Activated CD8-positive, alpha-beta T cell treated with anti-CD3 and anti-CD28 coated beads for 36 hours (primary cell): ENCODE data around the gene TBATA. TPM values are rescaled to one million over a fixed set of nuclear protein-coding genes. Genes with fewer than 3 reads are reported as not detected.
"Not testable (repeated sequence)": the region's sequence is repeated elsewhere in the genome, so short reads cannot be mapped to it uniquely, and the experiment has no call there.

ENCODE experiments used
- ATAC-seq: fragments of 200-7000 bp; cut with Tn5 transposase; one replicate; pipeline ENCODE4 v1.10.0; 2021; ENCODE audit warnings: mild to moderate bottlenecking, moderate library complexity
- CTCF ChIA-PET: fragments of 350-600 bp; sonication (Branson Sonifier 250); formaldehyde crosslinking; loops from one replicate; lab custom pipeline; 2021; ENCODE audit warnings: antibody characterized with exemption; lab: Charles Lee
- POLR2A ChIA-PET: fragments of 350-600 bp; sonication (Branson Sonifier 250); formaldehyde crosslinking; loops from one replicate; lab custom pipeline; 2021; ENCODE audit warnings: antibody characterized with exemption; lab: Charles Lee
- DNase-seq: peaks from one replicate; pipeline ENCODE4 v3.0.0-alpha.2; 2020
- H3K27ac Mint-ChIP-seq: one replicate; pipeline ENCODE4 v1.8.0; 2021; ENCODE audit warnings: mild to moderate bottlenecking, mixed read lengths
- H3K27me3 Mint-ChIP-seq: one replicate; pipeline ENCODE4 v1.8.0; 2021; ENCODE audit warnings: mixed read lengths
- H3K36me3 Mint-ChIP-seq: one replicate; pipeline ENCODE4 v1.8.0; 2021; ENCODE audit warnings: low read depth, mixed read lengths
- H3K4me1 Mint-ChIP-seq: one replicate; pipeline ENCODE4 v1.8.0; 2021; ENCODE audit warnings: low read depth, mixed read lengths
- H3K4me3 Mint-ChIP-seq: one replicate; pipeline ENCODE4 v1.8.0; 2021; ENCODE audit warnings: mild to moderate bottlenecking, moderate library complexity, mixed read lengths
- H3K9me3 Mint-ChIP-seq: one replicate; pipeline ENCODE4 v1.8.0; 2021; ENCODE audit warnings: mixed read lengths
- CTCF ChIP-seq: fragments of 200-600 bp; IDR thresholded peaks from one replicate; pipeline ENCODE4 v1.8.0; 2022; ENCODE audit warnings: antibody characterized with exemption, mild to moderate bottlenecking
- intact Hi-C: fragments of 100-400 bp; cut with micrococcal nuclease; formaldehyde crosslinking; loops from one replicate; pipeline ENCODE4 v1.10.0; 2022
- total RNA-seq, 2 experiments: library from RNA; stranded (reverse); gene quantifications; one replicate each; pipeline ENCODE4 v1.2.3, GENCODE V29; 2021

The TBATA gene
- total RNA-seq, 2 experiments from 2014 or later: not detected

- no peaks in the 10 kb centered on the region for H3K4me1 Mint-ChIP-seq
- ATAC-seq (no peak), DNase-seq (no peak)
- no peak for TF ChIP-seq CTCF
- no peak overlapping the region for H3K27ac Mint-ChIP-seq
- H3K36me3 Mint-ChIP-seq: no peaks in the 10 kb centered on the region
- no peaks in the 10 kb centered on the region for H3K27me3 Mint-ChIP-seq
- intact Hi-C loops: no loop called here
- ChIA-PET CTCF (interaction anchor here (0.9 to 2.0 kb wide), 3 partner anchors 9 to 151 kb away, joined by 3 to 4 read pairs (median 4); no protein-coding TSS in a partner anchor), POLR2A (no interaction called here)
- no peak overlapping the region for H3K4me3 Mint-ChIP-seq
- no peaks in the 10 kb centered on the region for H3K9me3 Mint-ChIP-seq
Observed at GRCh38 chr10:70770001-70770400, 15.2 kb downstream of the TBATA start.

GRCh38 chr10:70769121-70769520, 16.1 kb downstream of the TBATA start:
- Mint-ChIP-seq H3K27ac (no peak overlapping the region), H3K27me3 (no peaks in the 10 kb centered on the region), H3K4me3 (no peak overlapping the region), H3K9me3 (no peaks in the 10 kb centered on the region), H3K36me3 (no peaks in the 10 kb centered on the region), H3K4me1 (no peaks in the 10 kb centered on the region)
- TF ChIP-seq CTCF: no peak
- ChIA-PET POLR2A (no interaction called here), CTCF (interaction anchor here (0.7 to 2.0 kb wide), 4 partner anchors 8 to 219 kb away, joined by 3 to 4 read pairs (median 4); no protein-coding TSS in a partner anchor)
- intact Hi-C loops: no loop called here
- DNase-seq (no peak), ATAC-seq (no peak)

GRCh38 chr10:70768026-70768685, 17.0 kb downstream of the TBATA start:
- CTCF ChIA-PET: interaction anchor here (1.2 to 2.0 kb wide), 2 partner anchors 149 to 218 kb away, joined by 3 to 4 read pairs; no protein-coding TSS in a partner anchor
- H3K4me3 Mint-ChIP-seq, POLR2A ChIA-PET, DNase-seq, H3K27me3 Mint-ChIP-seq, intact Hi-C loops, H3K27ac Mint-ChIP-seq, H3K36me3 Mint-ChIP-seq, H3K4me1 Mint-ChIP-seq, ATAC-seq, H3K9me3 Mint-ChIP-seq: not testable (repeated sequence)

GRCh38 chr10:70765794-70766594, 19.2 kb downstream of the TBATA start:
- intact Hi-C loops: no loop called here
- H3K36me3 Mint-ChIP-seq: no peaks in the 10 kb centered on the region
- TF ChIP-seq CTCF: no peak
- CTCF ChIA-PET: no interaction called here
- POLR2A ChIA-PET: no interaction called here
- no peak overlapping the region for H3K4me3 Mint-ChIP-seq
- no peak for ATAC-seq
- H3K27ac Mint-ChIP-seq: no peak overlapping the region
- H3K4me1 Mint-ChIP-seq: no peaks in the 10 kb centered on the region
- no peaks in the 10 kb centered on the region for H3K27me3 Mint-ChIP-seq
- no peak for DNase-seq
- no peaks in the 10 kb centered on the region for H3K9me3 Mint-ChIP-seq

GRCh38 chr10:70763567-70763966, 21.6 kb downstream of the TBATA start:
- no peak overlapping the region for H3K4me3 Mint-ChIP-seq
- ChIA-PET CTCF (interaction anchor here (1.3 kb wide), 1 partner anchor 11 kb away, joined by 3 read pairs; no protein-coding TSS in a partner anchor), POLR2A (no interaction called here)
- H3K36me3 Mint-ChIP-seq: no peaks in the 10 kb centered on the region
- H3K4me1 Mint-ChIP-seq: peaks cover 7% of the 10 kb centered on the region
- ATAC-seq (no peak), DNase-seq (no peak)
- H3K27me3 Mint-ChIP-seq: no peaks in the 10 kb centered on the region
- intact Hi-C loops: no loop called here
- no peak overlapping the region for H3K27ac Mint-ChIP-seq
- no peaks in the 10 kb centered on the region for H3K9me3 Mint-ChIP-seq
- no peak for TF ChIP-seq CTCF
